Measurements from ENCODE around the gene C3orf33.

C3orf33 gene

GRCh38 chr3:155790272-155790925 is 15.7 kb downstream of the C3orf33 start:
- no peak for DNase-seq (ENCODE audit: extremely low read depth in 1 of 2, low read depth in 1 of 2)

GRCh38 chr3:155785662-155786295 is 20.3 kb downstream of the C3orf33 start:
- no peak for DNase-seq (ENCODE audit: extremely low read depth in 1 of 2, low read depth in 1 of 2)

GRCh38 chr3:155782390-155782953 is 23.6 kb downstream of the C3orf33 start:
- no peak for DNase-seq (ENCODE audit: extremely low read depth in 1 of 2, low read depth in 1 of 2)

GRCh38 chr3:155780291-155780690 is 25.8 kb downstream of the C3orf33 start:
- DNase-seq (ENCODE audit: extremely low read depth in 1 of 2, low read depth in 1 of 2) = no peak

- no peak for DNase-seq (ENCODE audit: extremely low read depth in 1 of 2, low read depth in 1 of 2)
Observed at GRCh38 chr3:155778462-155778861, 27.6 kb downstream of the C3orf33 start.

- no peak for DNase-seq (ENCODE audit: extremely low read depth in 1 of 2, low read depth in 1 of 2)
Observed at GRCh38 chr3:155772801-155773200, 33.3 kb downstream of the C3orf33 start.

GRCh38 chr3:155771126-155771525 is 35.0 kb downstream of the C3orf33 start:
- DNase-seq (ENCODE audit: extremely low read depth in 1 of 2, low read depth in 1 of 2) = no peak

- no peak for DNase-seq (ENCODE audit: extremely low read depth in 1 of 2, low read depth in 1 of 2)
Observed at GRCh38 chr3:155766206-155766605, 39.9 kb downstream of the C3orf33 start.

- no peak for DNase-seq (ENCODE audit: extremely low read depth in 1 of 2, low read depth in 1 of 2)
Observed at GRCh38 chr3:155763870-155764463, 42.1 kb downstream of the C3orf33 start.

- no peak for DNase-seq (ENCODE audit: extremely low read depth in 1 of 2, low read depth in 1 of 2)
Observed at GRCh38 chr3:155760653-155761052, 45.4 kb downstream of the C3orf33 start.

GRCh38 chr3:155757577-155757976 is 48.5 kb downstream of the C3orf33 start:
- DNase-seq (ENCODE audit: extremely low read depth in 1 of 2, low read depth in 1 of 2) = no peak

GRCh38 chr3:155753038-155753639 is 52.9 kb downstream of the C3orf33 start:
- no peak for DNase-seq (ENCODE audit: extremely low read depth in 1 of 2, low read depth in 1 of 2)

- DNase-seq (ENCODE audit: extremely low read depth in 1 of 2, low read depth in 1 of 2) = no peak
Observed at GRCh38 chr3:155748611-155749365, 57.3 kb downstream of the C3orf33 start.

- no peak for DNase-seq (ENCODE audit: extremely low read depth in 1 of 2, low read depth in 1 of 2)
Observed at GRCh38 chr3:155747946-155748290, 58.2 kb downstream of the C3orf33 start.

- DNase-seq (ENCODE audit: extremely low read depth in 1 of 2, low read depth in 1 of 2) = no peak
Observed at GRCh38 chr3:155747286-155747945, 58.7 kb downstream of the C3orf33 start.

- DNase-seq (ENCODE audit: extremely low read depth in 1 of 2, low read depth in 1 of 2) = no peak
Observed at GRCh38 chr3:155746703-155747102, 59.4 kb downstream of the C3orf33 start.

GRCh38 chr3:155745795-155746550 is 60.1 kb downstream of the C3orf33 start:
- DNase-seq (ENCODE audit: extremely low read depth in 1 of 2, low read depth in 1 of 2) = no peak

GRCh38 chr3:155744626-155745324 is 61.3 kb downstream of the C3orf33 start, which contains the start of gene PLCH1:
Gene PLCH1, minus strand, starts transcription at chr3:155745071. Its CDS starts 40,847 bp downstream, at chr3:155704224.
- no peak for DNase-seq (ENCODE audit: extremely low read depth in 1 of 2, low read depth in 1 of 2)

Data from activated CD8-positive, alpha-beta memory T cell treated with anti-CD3 and anti-CD28 coated beads for 1 hour (primary cell).